ENCODE measurements around the gene JPT1.

GRCh38 chr17:75088465-75089417 is 65.6 kb downstream of the JPT1 start:
- TF ChIP-seq SP1 (IDR thresholded peaks at IDR 0.05) (no peak), SUZ12 (IDR thresholded peaks at IDR 0.05) (no peak)

All from HEK293T (cell line).